IMR-90 (cell line): ENCODE data around the gene PHF21B. TPM values are rescaled to one million over a fixed set of nuclear protein-coding genes. Genes with fewer than 3 reads are reported as not detected.

Experiments used
- ATAC-seq: fragments of 200-7000 bp; cut with Tn5 transposase; 2 replicates; pipeline ENCODE4 v1.9.1; 2020; ENCODE audit warnings: low read depth, mild to moderate bottlenecking, moderate library complexity
- BruUV-seq: library from RNA; stranded (reverse); fragments of 400-500 nt; replicated peaks from 2 replicates; lab custom pipeline; 2021; lab: Mats Ljungman, UMichigan
- CTCF ChIA-PET: fragments of 300-600 bp; formaldehyde crosslinking; extraction: SDS; loops from one replicate; lab custom pipeline; 2021; ENCODE audit warnings: antibody characterized with exemption; lab: Yijun Ruan, JAX
- POLR2A ChIA-PET: fragments of 300-600 bp; sonication (Branson Sonifier 250); formaldehyde crosslinking; loops from one replicate; lab custom pipeline; 2022; ENCODE audit warnings: antibody characterized with exemption; ENCODE audit not compliant: unreplicated experiment; lab: Charles Lee
- DNase-seq: peaks from one replicate; pipeline ENCODE4 v3.0.0; 2013
- H2AFZ ChIP-seq: replicated peaks from 2 replicates; pipeline ENCODE3; 2013; ENCODE audit warnings: low read length, mild to moderate bottlenecking; ENCODE audit not compliant: poor library complexity
- H2AK5ac ChIP-seq: 2 replicates; pipeline ENCODE4 v1.6.1; 2013; ENCODE audit warnings: low read depth, low read length, inconsistent platforms
- H2AK9ac ChIP-seq: replicated peaks from 2 replicates; pipeline ENCODE3; 2013; ENCODE audit warnings: mild to moderate bottlenecking, low read depth, low read length, moderate library complexity; ENCODE audit not compliant: poor library complexity
- H2BK120ac ChIP-seq: 2 replicates; pipeline ENCODE4 v1.6.1; 2013; ENCODE audit warnings: low read depth, low read length, inconsistent platforms
- H2BK15ac ChIP-seq: 3 replicates; pipeline ENCODE4 v1.6.1; 2013; ENCODE audit warnings: low read depth, low read length, inconsistent platforms
- H2BK20ac ChIP-seq: 2 replicates; pipeline ENCODE4 v1.6.1; 2013; ENCODE audit warnings: low read depth, mild to moderate bottlenecking, inconsistent platforms, low read length, moderate library complexity
- H2BK5ac ChIP-seq: 2 replicates; pipeline ENCODE4 v1.6.1; 2013; ENCODE audit warnings: mild to moderate bottlenecking, low read depth, low read length, inconsistent platforms; ENCODE audit not compliant: poor library complexity, severe bottlenecking
- H3K14ac ChIP-seq: replicated peaks from 2 replicates; pipeline ENCODE4 v1.6.1; 2013; ENCODE audit warnings: low read depth, low read length, inconsistent platforms
- H3K18ac ChIP-seq: 2 replicates; pipeline ENCODE4 v1.6.1; 2013; ENCODE audit warnings: low read depth, low read length, control low read depth
- H3K23ac ChIP-seq: 2 replicates; pipeline ENCODE4 v1.6.1; 2013; ENCODE audit warnings: low read depth, low read length, inconsistent platforms
- H3K27ac ChIP-seq: 2 replicates; pipeline ENCODE4 v1.5.1; 2013; ENCODE audit warnings: mild to moderate bottlenecking, control low read depth, low read length; ENCODE audit not compliant: insufficient read depth
- H3K27me3 ChIP-seq: 2 replicates; pipeline ENCODE4 v1.6.1; 2013; ENCODE audit warnings: low read length; ENCODE audit not compliant: control insufficient read depth, insufficient read depth
- H3K36me3 ChIP-seq: 2 replicates; pipeline ENCODE4 v1.6.1; 2013; ENCODE audit warnings: low read length, mixed read lengths; ENCODE audit not compliant: control insufficient read depth, insufficient read depth
- H3K4ac ChIP-seq: 2 replicates; pipeline ENCODE4 v1.6.1; 2013; ENCODE audit warnings: low read depth, low read length, inconsistent platforms
- H3K4me1 ChIP-seq: 2 replicates; pipeline ENCODE4 v1.6.1; 2013; ENCODE audit warnings: low read length, mixed read lengths; ENCODE audit not compliant: control insufficient read depth, insufficient read depth
- H3K4me2 ChIP-seq: 2 replicates; pipeline ENCODE4 v1.6.1; 2013; ENCODE audit warnings: low read depth, mild to moderate bottlenecking, control low read depth, low read length, moderate library complexity
- H3K4me3 ChIP-seq: 2 replicates; pipeline ENCODE4 v1.5.1; 2013; ENCODE audit warnings: low read depth, mild to moderate bottlenecking, control low read depth, low read length, moderate library complexity; ENCODE audit not compliant: insufficient read depth
- H3K56ac ChIP-seq: 2 replicates; pipeline ENCODE4 v1.6.1; 2013; ENCODE audit warnings: low read length, inconsistent platforms; ENCODE audit not compliant: insufficient read depth; ENCODE audit errors: extremely low read depth
- H3K79me1 ChIP-seq, 2 experiments: 2 replicates each; pipeline ENCODE4 v1.6.1; 2013; ENCODE audit warnings: low read length in 2 of 2, inconsistent platforms in 1 of 2, low read depth in 1 of 2
- H3K9ac ChIP-seq: 2 replicates; pipeline ENCODE4 v1.6.1; 2013; ENCODE audit warnings: low read depth, low read length, control low read depth
- H3K9me1 ChIP-seq: 2 replicates; pipeline ENCODE4 v1.6.1; 2013; ENCODE audit warnings: low read length, inconsistent platforms; ENCODE audit not compliant: insufficient read depth
- H3K9me3 ChIP-seq: 2 replicates; pipeline ENCODE4 v1.6.1; 2013; ENCODE audit warnings: low read length; ENCODE audit not compliant: control insufficient read depth, insufficient read depth
- H4K20me1 ChIP-seq: 2 replicates; pipeline ENCODE4 v1.6.1; 2013; ENCODE audit warnings: low read length, inconsistent platforms; ENCODE audit not compliant: insufficient read depth
- H4K5ac ChIP-seq: 2 replicates; pipeline ENCODE4 v1.6.1; 2013; ENCODE audit warnings: mild to moderate bottlenecking, low read depth, low read length, control low read depth
- H4K8ac ChIP-seq, 2 experiments: 2 replicates each; pipeline ENCODE4 v1.6.1; 2013; ENCODE audit warnings: low read depth in 2 of 2, low read length in 2 of 2, control low read depth in 1 of 2, inconsistent platforms in 1 of 2
- H4K91ac ChIP-seq: 2 replicates; pipeline ENCODE4 v1.6.1; 2013; ENCODE audit warnings: low read depth, low read length, inconsistent platforms; ENCODE audit not compliant: insufficient read depth
- BHLHE40 ChIP-seq: fragments of 150-350 bp; IDR thresholded peaks from 2 replicates; pipeline ENCODE4 v1.6.1; 2016; ENCODE audit warnings: mild to moderate bottlenecking, low read depth, low read length
- CEBPB ChIP-seq: IDR thresholded peaks from 2 replicates; pipeline ENCODE4 v1.6.1; 2012; ENCODE audit warnings: low read depth, low read length, improper control_type of control experiment
- CHD1 ChIP-seq: IDR thresholded peaks from 2 replicates; pipeline ENCODE4 v1.6.1; 2012; ENCODE audit warnings: low read depth, low read length, improper control_type of control experiment
- FOS ChIP-seq: fragments of 150-350 bp; IDR thresholded peaks from 2 replicates; pipeline ENCODE4 v1.6.1; 2016; ENCODE audit warnings: low read depth, low read length
- MAFK ChIP-seq: IDR thresholded peaks from 2 replicates; pipeline ENCODE4 v1.6.1; 2012; ENCODE audit warnings: low read depth, low read length, improper control_type of control experiment
- MAZ ChIP-seq: IDR thresholded peaks from 2 replicates; pipeline ENCODE4 v1.6.1; 2012; ENCODE audit warnings: low read depth, mild to moderate bottlenecking, low read length, improper control_type of control experiment, moderate library complexity, borderline replicate concordance
- MXI1 ChIP-seq: IDR thresholded peaks from 2 replicates; pipeline ENCODE4 v1.6.1; 2012; ENCODE audit warnings: low read depth, mild to moderate bottlenecking, low read length, moderate library complexity, borderline replicate concordance
- POLR2A ChIP-seq: IDR thresholded peaks from 2 replicates; pipeline ENCODE4 v1.6.1; 2012; ENCODE audit warnings: mild to moderate bottlenecking, low read depth, low read length
- RAD21 ChIP-seq: IDR thresholded peaks from 2 replicates; pipeline ENCODE4 v1.6.1; 2012; ENCODE audit warnings: low read length, improper control_type of control experiment
- RCOR1 ChIP-seq: IDR thresholded peaks from 2 replicates; pipeline ENCODE4 v1.6.1; 2012; ENCODE audit warnings: mild to moderate bottlenecking, low read length, improper control_type of control experiment; ENCODE audit not compliant: insufficient replicate concordance
- RFX5 ChIP-seq: IDR thresholded peaks from 2 replicates; pipeline ENCODE4 v1.8.0; 2012; ENCODE audit warnings: low read depth, mild to moderate bottlenecking, low read length, moderate library complexity
- SMC3 ChIP-seq: fragments of 150-350 bp; IDR thresholded peaks from 2 replicates; pipeline ENCODE4 v1.6.1; 2016; ENCODE audit warnings: low read depth, mild to moderate bottlenecking, antibody characterized with exemption, low read length, moderate library complexity
- USF2 ChIP-seq: fragments of 150-350 bp; IDR thresholded peaks from 2 replicates; pipeline ENCODE4 v1.6.1; 2017; ENCODE audit warnings: mild to moderate bottlenecking, antibody characterized with exemption, low read length, low read depth
- WGBS, 2 experiments: methylation state at CpG; one replicate each; pipeline versions ENCODE4 v1.1.5 to v1.1.7; 2013; ENCODE audit warnings: missing lambda C conversion rate in 2 of 2; ENCODE audit not compliant: insufficient read length in 1 of 2; ENCODE audit errors: extremely low coverage in 2 of 2; 5-methylcytosine and 5-hydroxymethylcytosine counted together
- dilution Hi-C: fragments of 300-500 bp; cut with HindIII; formaldehyde crosslinking; loops from one replicate; pipeline ENCODE4 v1.14.3; 2018; ENCODE audit warnings: low sequenced_read_pairs; ENCODE audit not compliant: unreplicated experiment
- in situ Hi-C: fragments of 300-500 bp; cut with MboI; formaldehyde crosslinking; loops from 3 replicates; pipeline ENCODE4 v1.14.3; 2019; ENCODE audit warnings: low sequenced_read_pairs, inconsistent platforms, mixed read lengths
- intact Hi-C: fragments of 100-400 bp; cut with micrococcal nuclease; formaldehyde crosslinking; loops from 2 replicates; pipeline ENCODE4 v1.10.0; 2022
- polyA plus RNA-seq, 3 experiments: library from polyadenylated mRNA; depleted of rRNA; stranded (reverse); fragments of >200 nt; gene quantifications; 2 replicates each; pipeline ENCODE4 v1.2.3, GENCODE V29; 2012; ENCODE audit warnings: low replicate concordance in 1 of 3
- total RNA-seq: library from RNA; depleted of rRNA; stranded (reverse); fragments of >200 nt; gene quantifications from 2 replicates; pipeline ENCODE4 v1.2.3, GENCODE V29; 2012
- TF ChIP-seq, protein P1 (sequence below): fragments of 150-350 bp; IDR thresholded peaks from 2 replicates; pipeline ENCODE4 v1.6.1; 2016; ENCODE audit warnings: low read depth, mild to moderate bottlenecking, low read length, moderate library complexity, borderline replicate concordance
- TF ChIP-seq, protein P2 (sequence below): conservative IDR thresholded peaks from 2 replicates; pipeline ENCODE4 v1.5.1; 2012; ENCODE audit warnings: mild to moderate bottlenecking, low read depth, low read length, improper control_type of control experiment

Gene PHF21B
- total and polyA plus RNA-seq, 2 of the 4 experiments (the other 2 are of a cell fraction): 0.02 TPM; not detected in 1

GRCh38 chr22:44859641-44860040 is 150.2 kb downstream of the PHF21B start:
- TF ChIP-seq SMC3: no peak
- TF ChIP-seq, protein P1, sequence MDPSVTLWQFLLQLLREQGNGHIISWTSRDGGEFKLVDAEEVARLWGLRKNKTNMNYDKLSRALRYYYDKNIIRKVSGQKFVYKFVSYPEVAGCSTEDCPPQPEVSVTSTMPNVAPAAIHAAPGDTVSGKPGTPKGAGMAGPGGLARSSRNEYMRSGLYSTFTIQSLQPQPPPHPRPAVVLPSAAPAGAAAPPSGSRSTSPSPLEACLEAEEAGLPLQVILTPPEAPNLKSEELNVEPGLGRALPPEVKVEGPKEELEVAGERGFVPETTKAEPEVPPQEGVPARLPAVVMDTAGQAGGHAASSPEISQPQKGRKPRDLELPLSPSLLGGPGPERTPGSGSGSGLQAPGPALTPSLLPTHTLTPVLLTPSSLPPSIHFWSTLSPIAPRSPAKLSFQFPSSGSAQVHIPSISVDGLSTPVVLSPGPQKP: no peak
- TF ChIP-seq MAZ: no peak
- no peak for TF ChIP-seq CHD1
- no peak for TF ChIP-seq RAD21
- TF ChIP-seq CEBPB: no peak
- TF ChIP-seq MXI1: no peak
- no peak for TF ChIP-seq RCOR1
- TF ChIP-seq, protein P2, sequence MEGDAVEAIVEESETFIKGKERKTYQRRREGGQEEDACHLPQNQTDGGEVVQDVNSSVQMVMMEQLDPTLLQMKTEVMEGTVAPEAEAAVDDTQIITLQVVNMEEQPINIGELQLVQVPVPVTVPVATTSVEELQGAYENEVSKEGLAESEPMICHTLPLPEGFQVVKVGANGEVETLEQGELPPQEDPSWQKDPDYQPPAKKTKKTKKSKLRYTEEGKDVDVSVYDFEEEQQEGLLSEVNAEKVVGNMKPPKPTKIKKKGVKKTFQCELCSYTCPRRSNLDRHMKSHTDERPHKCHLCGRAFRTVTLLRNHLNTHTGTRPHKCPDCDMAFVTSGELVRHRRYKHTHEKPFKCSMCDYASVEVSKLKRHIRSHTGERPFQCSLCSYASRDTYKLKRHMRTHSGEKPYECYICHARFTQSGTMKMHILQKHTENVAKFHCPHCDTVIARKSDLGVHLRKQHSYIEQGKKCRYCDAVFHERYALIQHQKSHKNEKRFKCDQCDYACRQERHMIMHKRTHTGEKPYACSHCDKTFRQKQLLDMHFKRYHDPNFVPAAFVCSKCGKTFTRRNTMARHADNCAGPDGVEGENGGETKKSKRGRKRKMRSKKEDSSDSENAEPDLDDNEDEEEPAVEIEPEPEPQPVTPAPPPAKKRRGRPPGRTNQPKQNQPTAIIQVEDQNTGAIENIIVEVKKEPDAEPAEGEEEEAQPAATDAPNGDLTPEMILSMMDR: no peak
- TF ChIP-seq FOS: no peak
- TF ChIP-seq BHLHE40: no peak
- TF ChIP-seq POLR2A: no peak
- TF ChIP-seq USF2: no peak
- TF ChIP-seq MAFK: no peak
- no peak for TF ChIP-seq RFX5
- no CpG with 5 or more reads among the region's 13 CpGs for WGBS, 2 experiments
- dilution Hi-C loops: no loop called here

More at GRCh38 chr22:44859641-44860040, 150.2 kb downstream of the PHF21B start:
- no peak overlapping the region for H3K4me3 ChIP-seq
- no peaks in the 10 kb centered on the region for H3K27me3 ChIP-seq
- ChIA-PET POLR2A (no interaction called here), CTCF (no interaction called here)
- no peak overlapping the region for H3K56ac ChIP-seq
- H4K20me1 ChIP-seq: no peaks in the 10 kb centered on the region
- no peaks in the 10 kb centered on the region for H3K9me1 ChIP-seq
- no peak overlapping the region for H2BK15ac ChIP-seq
- no peak overlapping the region for H3K27ac ChIP-seq
- BruUV-seq: no TSS peak
- no peak overlapping the region for H2AFZ ChIP-seq
- no peak overlapping the region for H3K9ac ChIP-seq
- no peak for ATAC-seq
- H4K5ac ChIP-seq: no peak overlapping the region
- no peak overlapping the region for H2AK9ac ChIP-seq
- intact Hi-C loops: no loop called here
- H3K79me1 ChIP-seq: no peaks in the 10 kb centered on the region
- no peaks in the 10 kb centered on the region for H3K4me1 ChIP-seq
- no peak overlapping the region for H2BK20ac ChIP-seq
- H3K4ac ChIP-seq: no peak overlapping the region
- H2BK120ac ChIP-seq: no peak overlapping the region
- DNase-seq: no peak
- no peak overlapping the region for H2AK5ac ChIP-seq
- no peak overlapping the region for H4K91ac ChIP-seq
- H2BK5ac ChIP-seq: no peak overlapping the region
- no peaks in the 10 kb centered on the region for H3K9me3 ChIP-seq
- in situ Hi-C loops: no loop called here
- no peak overlapping the region for H3K23ac ChIP-seq
- no peak overlapping the region for H3K14ac ChIP-seq
- no peak overlapping the region for H4K8ac ChIP-seq
- H3K36me3 ChIP-seq: no peaks in the 10 kb centered on the region
- H3K18ac ChIP-seq: no peak overlapping the region
- no peak overlapping the region for H3K4me2 ChIP-seq
